WTC11 (cell line): ENCODE measurements around the gene GMEB2. TPM values are rescaled to one million over a fixed set of nuclear protein-coding genes. Genes with fewer than 3 reads are reported as not detected.
A peak's percentile ranks its signal among the peaks of the same experiment; 100 is the strongest.

Experiments used
- ATAC-seq: fragments of 200-7000 bp; cut with Tn5 transposase; 2 replicates; pipeline ENCODE4 v1.10.0; 2021; ENCODE audit warnings: mild to moderate bottlenecking, moderate library complexity
- CTCF ChIA-PET: fragments of 300-600 bp; sonication (Branson Sonifier 250); formaldehyde crosslinking; loops from one replicate; lab custom pipeline; 2021; ENCODE audit warnings: antibody characterized with exemption; lab: Charles Lee
- POLR2A ChIA-PET: fragments of 350-600 bp; sonication (Branson Sonifier 250); formaldehyde crosslinking; loops from one replicate; lab custom pipeline; 2021; ENCODE audit warnings: antibody characterized with exemption; lab: Charles Lee
- DNase-seq: peaks from one replicate; pipeline ENCODE4 v3.0.0; 2021; ENCODE audit warnings: low spot score
- H3K27ac Mint-ChIP-seq: 2 replicates; pipeline ENCODE4 v1.8.0; 2021; ENCODE audit warnings: mixed read lengths
- H3K27me3 Mint-ChIP-seq: 2 replicates; pipeline ENCODE4 v1.8.0; 2021; ENCODE audit warnings: low read depth, mild to moderate bottlenecking, moderate library complexity, mixed read lengths
- H3K36me3 Mint-ChIP-seq: 2 replicates; pipeline ENCODE4 v1.8.0; 2021; ENCODE audit warnings: mixed read lengths
- H3K4me1 Mint-ChIP-seq: 2 replicates; pipeline ENCODE4 v1.8.0; 2022; ENCODE audit warnings: mixed read lengths
- H3K4me3 Mint-ChIP-seq: 2 replicates; pipeline ENCODE4 v1.8.0; 2021; ENCODE audit warnings: mild to moderate bottlenecking, moderate library complexity, mixed read lengths
- H3K9me3 Mint-ChIP-seq: 2 replicates; pipeline ENCODE4 v1.8.0; 2021; ENCODE audit warnings: mixed read lengths
- CREB1 ChIP-seq: sonication (generic); formaldehyde crosslinking; IDR thresholded peaks from 2 replicates; pipeline ENCODE4 v1.8.0; 2023; ENCODE audit warnings: mild to moderate bottlenecking, missing genetic modification reagents
- E2F1 ChIP-seq: sonication (generic); formaldehyde crosslinking; IDR thresholded peaks from 2 replicates; pipeline ENCODE4 v1.8.0; 2022; ENCODE audit warnings: mild to moderate bottlenecking, missing genetic modification reagents
- ELF4 ChIP-seq: sonication (generic); formaldehyde crosslinking; IDR thresholded peaks from 2 replicates; pipeline ENCODE4 v1.8.1; 2022; ENCODE audit warnings: low read depth, mild to moderate bottlenecking, moderate library complexity, missing genetic modification reagents
- EMX1 ChIP-seq: fragments of 250-450 bp; sonication (Bioruptor Pico); IDR thresholded peaks from 2 replicates; pipeline ENCODE4 v1.8.0; 2021; ENCODE audit warnings: mild to moderate bottlenecking
- ETV6 ChIP-seq: sonication (generic); formaldehyde crosslinking; IDR thresholded peaks from 2 replicates; pipeline ENCODE4 v1.8.1; 2022; ENCODE audit warnings: mild to moderate bottlenecking, missing genetic modification reagents
- FOXK1 ChIP-seq: sonication (generic); formaldehyde crosslinking; IDR thresholded peaks from 2 replicates; pipeline ENCODE4 v1.8.0; 2022; ENCODE audit warnings: mild to moderate bottlenecking, moderate library complexity, missing genetic modification reagents
- GABPB1 ChIP-seq: sonication (generic); formaldehyde crosslinking; IDR thresholded peaks from 2 replicates; pipeline ENCODE4 v1.8.1; 2023; ENCODE audit warnings: mild to moderate bottlenecking, missing genetic modification reagents
- HMGXB4 ChIP-seq: sonication (generic); formaldehyde crosslinking; IDR thresholded peaks from 2 replicates; pipeline ENCODE4 v1.8.1; 2023; ENCODE audit warnings: mild to moderate bottlenecking, moderate library complexity, missing genetic modification reagents
- MAX ChIP-seq: sonication (generic); formaldehyde crosslinking; IDR thresholded peaks from 2 replicates; pipeline ENCODE4 v1.8.0; 2022; ENCODE audit warnings: mild to moderate bottlenecking, missing genetic modification reagents
- MLX ChIP-seq: sonication (generic); formaldehyde crosslinking; IDR thresholded peaks from 2 replicates; pipeline ENCODE4 v1.8.1; 2023; ENCODE audit warnings: mild to moderate bottlenecking, missing genetic modification reagents, moderate library complexity
- MXD4 ChIP-seq: fragments of 250-450 bp; sonication (Bioruptor Pico); IDR thresholded peaks from 2 replicates; pipeline ENCODE4 v1.8.0; 2021; ENCODE audit warnings: mild to moderate bottlenecking, moderate library complexity, borderline replicate concordance
- NFATC4 ChIP-seq: fragments of 250-450 bp; sonication (Bioruptor Pico); IDR thresholded peaks from 2 replicates; pipeline ENCODE4 v1.9.0; 2021; ENCODE audit warnings: mild to moderate bottlenecking
- NFE2L1 ChIP-seq: sonication (generic); formaldehyde crosslinking; IDR thresholded peaks from 2 replicates; pipeline ENCODE4 v1.8.1; 2023; ENCODE audit warnings: missing genetic modification reagents
- NFYB ChIP-seq: sonication (generic); formaldehyde crosslinking; conservative IDR thresholded peaks from 2 replicates; pipeline ENCODE4 v1.8.0; 2022; ENCODE audit warnings: low read depth, missing genetic modification reagents
- NR2C2 ChIP-seq: sonication (generic); formaldehyde crosslinking; IDR thresholded peaks from 2 replicates; pipeline ENCODE4 v1.8.0; 2022; ENCODE audit warnings: mild to moderate bottlenecking, missing genetic modification reagents
- PRDM15 ChIP-seq: sonication (generic); formaldehyde crosslinking; IDR thresholded peaks from 2 replicates; pipeline ENCODE4 v1.8.0; 2022; ENCODE audit warnings: missing genetic modification reagents
- PRRX2 ChIP-seq: fragments of 250-450 bp; sonication (Bioruptor Pico); IDR thresholded peaks from 2 replicates; pipeline ENCODE4 v1.8.0; 2021; ENCODE audit warnings: mild to moderate bottlenecking
- RELA ChIP-seq: sonication (generic); formaldehyde crosslinking; IDR thresholded peaks from 2 replicates; pipeline ENCODE4 v1.8.1; 2022; ENCODE audit warnings: missing genetic modification reagents, mild to moderate bottlenecking, borderline replicate concordance
- RORB ChIP-seq: fragments of 250-450 bp; sonication (Bioruptor Pico); IDR thresholded peaks from 2 replicates; pipeline ENCODE4 v1.9.0; 2021; ENCODE audit warnings: mild to moderate bottlenecking
- SP1 ChIP-seq: sonication (generic); formaldehyde crosslinking; conservative IDR thresholded peaks from 2 replicates; pipeline ENCODE4 v1.8.1; 2022; ENCODE audit warnings: missing genetic modification reagents
- TP53 ChIP-seq: sonication (generic); formaldehyde crosslinking; IDR thresholded peaks from 2 replicates; pipeline ENCODE4 v1.8.1; 2023; ENCODE audit warnings: mild to moderate bottlenecking, missing genetic modification reagents
- ZNF281 ChIP-seq: sonication (generic); formaldehyde crosslinking; IDR thresholded peaks from 2 replicates; pipeline ENCODE4 v1.8.0; 2023; ENCODE audit warnings: mild to moderate bottlenecking, missing genetic modification reagents
- ZNF396 ChIP-seq: fragments of 250-450 bp; sonication (Bioruptor Pico); IDR thresholded peaks from 2 replicates; pipeline ENCODE4 v1.8.0; 2021; ENCODE audit warnings: mild to moderate bottlenecking, moderate library complexity, borderline replicate concordance
- ZNF416 ChIP-seq: fragments of 250-450 bp; sonication (Bioruptor Pico); IDR thresholded peaks from 2 replicates; pipeline ENCODE4 v1.9.0; 2021; ENCODE audit warnings: mild to moderate bottlenecking, inconsistent platforms
- total RNA-seq: library from RNA; stranded (reverse); gene quantifications from 3 replicates; pipeline ENCODE4 v1.2.3, GENCODE V29; 2021

The GMEB2 gene
- total RNA-seq, 1 experiment from 2014 or later = 14.8 TPM

- TF ChIP-seq E2F1 (CRISPR knock-in tag) = no peak
- TF ChIP-seq EMX1 (CRISPR knock-in tag) = no peak
- no peak for TF ChIP-seq NR2C2 (CRISPR knock-in tag)
- no peak for TF ChIP-seq ETV6 (CRISPR knock-in tag)
- no peak for TF ChIP-seq TP53 (CRISPR knock-in tag)
- TF ChIP-seq PRDM15 (CRISPR knock-in tag) = no peak
- no peak for TF ChIP-seq NFATC4
- no peak for TF ChIP-seq PRRX2 (CRISPR knock-in tag)
- no peak for TF ChIP-seq ELF4 (CRISPR knock-in tag)
- TF ChIP-seq MLX (CRISPR knock-in tag) = no peak
- no peak for TF ChIP-seq RELA (CRISPR knock-in tag)
- TF ChIP-seq HMGXB4 = no peak
- TF ChIP-seq ZNF396 = no peak
Measured at GRCh38 chr20:63627751-63628245, 897 bp upstream of the GMEB2 start (continued).

DNA sequence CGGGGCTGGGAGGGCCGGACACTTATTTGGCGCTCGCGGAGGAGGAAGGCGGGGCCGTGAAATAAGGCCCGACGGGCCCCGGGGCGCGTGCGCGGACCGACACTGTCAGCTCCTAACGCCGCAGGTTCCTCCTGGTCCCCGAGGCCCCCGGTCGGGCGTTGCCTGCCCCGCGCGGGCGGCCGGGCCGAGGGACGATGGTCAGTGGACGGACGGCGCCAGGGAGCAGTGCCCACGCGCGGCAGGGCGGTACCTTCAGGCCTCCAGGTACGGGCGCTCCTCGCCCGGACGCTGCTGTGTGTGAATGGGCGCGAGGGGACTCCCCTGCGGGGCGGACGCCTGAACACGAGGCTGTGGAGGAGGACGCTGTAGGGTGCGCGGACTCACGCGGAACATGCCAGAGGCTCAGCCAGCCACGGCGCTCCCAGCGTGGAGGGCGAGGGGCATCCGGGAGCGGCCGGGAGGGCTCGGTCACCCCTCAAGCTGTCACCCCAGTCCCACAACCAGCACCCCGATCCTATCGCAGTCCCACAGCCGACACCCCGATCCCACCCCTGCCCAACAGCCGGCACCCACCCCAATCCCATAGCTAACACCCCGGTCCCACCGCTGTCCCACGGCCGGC, 339 bp upstream of the GMEB2 start:
- H3K27ac Mint-ChIP-seq = no peak overlapping the region
- H3K9me3 Mint-ChIP-seq = no peaks in the 10 kb centered on the region
- peaks cover 21% of the 10 kb centered on the region for H3K4me1 Mint-ChIP-seq
- ATAC-seq (peak; percentile 75), DNase-seq (peak; percentile 92)
- peak overlapping the region; percentile 65 for H3K4me3 Mint-ChIP-seq
- peaks cover 3% of the 10 kb centered on the region; the same call in 1 of the 2 replicates for H3K27me3 Mint-ChIP-seq
- CTCF ChIA-PET = interaction anchor here (0.6 to 1.7 kb wide), 5 partner anchors 15 to 159 kb away, joined by 3 to 24 read pairs (median 3); partner anchors contain the start of genes PPDPF and TNFRSF6B
- POLR2A ChIA-PET = interaction anchor here (1.0 to 1.7 kb wide), 4 partner anchors 15 to 238 kb away, joined by 4 to 13 read pairs (median 4); partner anchors contain the start of genes PPDPF, STMN3 and TPD52L2
- H3K36me3 Mint-ChIP-seq = no peaks in the 10 kb centered on the region
- TF ChIP-seq CREB1 (CRISPR knock-in tag) = peak; percentile 53; the same call in 1 of the 2 replicates
- TF ChIP-seq GABPB1 (CRISPR knock-in tag) = peak; percentile 72
- TF ChIP-seq NFYB (CRISPR knock-in tag) = no peak
- no peak; the same call in 1 of the 2 replicates for TF ChIP-seq RELA (CRISPR knock-in tag)
- TF ChIP-seq FOXK1 (CRISPR knock-in tag) = 0 out of 2 replicates have a peak, but pooled peaks have one; percentile 18
- peak; percentile 70; the same call in 1 of the 2 replicates for TF ChIP-seq ZNF416 (CRISPR knock-in tag)
- 0 out of 2 replicates have a peak, but pooled peaks have one; percentile 55 for TF ChIP-seq ZNF281 (CRISPR knock-in tag)
- no peak for TF ChIP-seq RORB (CRISPR knock-in tag)
- peak; percentile 78 for TF ChIP-seq MAX (CRISPR knock-in tag)
- TF ChIP-seq NFE2L1 = 0 out of 2 replicates have a peak, but pooled peaks have one; percentile 36
- TF ChIP-seq SP1 (CRISPR knock-in tag) = 0 out of 2 replicates have a peak, but pooled peaks have one; percentile 43
- TF ChIP-seq MXD4 (CRISPR knock-in tag) = no peak
